Panc1 (cell line): Measurements from ENCODE around the gene CYBA. TPM values are rescaled to one million over a fixed set of nuclear protein-coding genes. Genes with fewer than 3 reads are reported as not detected.

Experiments
- ATAC-seq: fragments of 200-7000 bp; cut with Tn5 transposase; 2 replicates; pipeline ENCODE4 v1.9.1; 2020; ENCODE audit warnings: mild to moderate bottlenecking, moderate library complexity
- BruUV-seq: library from RNA; stranded (reverse); fragments of 400-500 nt; replicated peaks from 2 replicates; lab custom pipeline; 2021; lab: Mats Ljungman, UMichigan
- CTCF ChIA-PET: fragments of 300-600 bp; sonication (Branson Sonifier 250); formaldehyde crosslinking; loops from one replicate; lab custom pipeline; 2022; ENCODE audit warnings: antibody characterized with exemption; lab: Charles Lee
- POLR2A ChIA-PET: fragments of 300-600 bp; sonication (Branson Sonifier 250); formaldehyde crosslinking; loops from one replicate; lab custom pipeline; 2022; ENCODE audit warnings: antibody characterized with exemption; lab: Charles Lee
- DNase-seq: peaks from one replicate; pipeline ENCODE4 v3.0.0-alpha.2; 2010; ENCODE audit warnings: low read depth, low spot score
- H3K27ac ChIP-seq: 2 replicates; pipeline ENCODE4 v1.5.1; 2011; ENCODE audit warnings: mild to moderate bottlenecking, low read length, inconsistent platforms
- H3K27me3 ChIP-seq: fragments of 200-500 bp; sonication (Bioruptor generic); 2 replicates; pipeline ENCODE4 v1.6.0; 2014; ENCODE audit warnings: low read length, inconsistent platforms; ENCODE audit not compliant: control insufficient read depth, insufficient read depth
- H3K36me3 ChIP-seq: fragments of 200-500 bp; sonication (Bioruptor generic); 2 replicates; pipeline ENCODE4 v1.5.1; 2014; ENCODE audit warnings: inconsistent platforms, mild to moderate bottlenecking, low read length, moderate library complexity; ENCODE audit not compliant: control insufficient read depth, insufficient read depth
- H3K4me1 ChIP-seq: 2 replicates; pipeline ENCODE4 v1.5.1; 2011; ENCODE audit warnings: inconsistent platforms, mild to moderate bottlenecking, low read length, moderate library complexity; ENCODE audit not compliant: control insufficient read depth, insufficient read depth
- H3K4me3 ChIP-seq, 2 experiments: 2 replicates each; pipeline ENCODE4 v1.5.1; 2011 to 2012; ENCODE audit warnings: low read depth in 2 of 2, low read length in 2 of 2, mild to moderate bottlenecking in 2 of 2, inconsistent platforms in 1 of 2, moderate library complexity in 1 of 2
- H3K9me3 ChIP-seq: fragments of 200-500 bp; sonication (Bioruptor generic); 2 replicates; pipeline ENCODE4 v1.5.1; 2014; ENCODE audit warnings: low read depth, mild to moderate bottlenecking, inconsistent platforms, low read length, moderate library complexity; ENCODE audit not compliant: control insufficient read depth, insufficient read depth
- POLR2AphosphoS5 ChIP-seq: IDR thresholded peaks from 2 replicates; pipeline ENCODE4 v1.6.1; 2012; ENCODE audit warnings: mild to moderate bottlenecking, low read depth, low read length, moderate library complexity
- REST ChIP-seq, 2 experiments: IDR thresholded peaks; 2 replicates each; pipeline ENCODE4 v1.6.1; 2011 to 2012; ENCODE audit warnings: low read depth in 2 of 2, control low read depth in 1 of 2, low read length in 1 of 2, mild to moderate bottlenecking in 1 of 2, moderate library complexity in 1 of 2; ENCODE audit not compliant: insufficient read depth in 1 of 2
- SIN3A ChIP-seq: IDR thresholded peaks from 2 replicates; pipeline ENCODE4 v1.6.1; 2012; ENCODE audit warnings: low read depth, mild to moderate bottlenecking, low read length, moderate library complexity, borderline replicate concordance; ENCODE audit not compliant: insufficient read depth
- TCF7L2 ChIP-seq: IDR thresholded peaks from 2 replicates; pipeline ENCODE4 v1.6.1; 2011; ENCODE audit warnings: mild to moderate bottlenecking, low read depth, low read length, inconsistent platforms
- in situ Hi-C: cut with HindIII; loops from 2 replicates; pipeline ENCODE4 v1.10.0; 2016; ENCODE audit warnings: low sequenced_read_pairs, low pct_unique_long_range_greater_than_20kb
- intact Hi-C: fragments of 100-400 bp; cut with micrococcal nuclease; formaldehyde crosslinking; loops from one replicate; pipeline ENCODE4 v1.10.0; 2022; ENCODE audit not compliant: unreplicated experiment
- total RNA-seq: library from RNA; stranded (reverse); gene quantifications from one replicate; pipeline ENCODE4 v1.2.1, GENCODE V29; 2021; ENCODE audit not compliant: unreplicated experiment
- TF ChIP-seq, protein P1 (sequence below): fragments of 450-650 bp; IDR thresholded peaks from 2 replicates; pipeline ENCODE4 v1.5.1; 2017; ENCODE audit warnings: mild to moderate bottlenecking

CYBA gene
- total RNA-seq, 1 experiment from 2014 or later, result 233 TPM

DNA sequence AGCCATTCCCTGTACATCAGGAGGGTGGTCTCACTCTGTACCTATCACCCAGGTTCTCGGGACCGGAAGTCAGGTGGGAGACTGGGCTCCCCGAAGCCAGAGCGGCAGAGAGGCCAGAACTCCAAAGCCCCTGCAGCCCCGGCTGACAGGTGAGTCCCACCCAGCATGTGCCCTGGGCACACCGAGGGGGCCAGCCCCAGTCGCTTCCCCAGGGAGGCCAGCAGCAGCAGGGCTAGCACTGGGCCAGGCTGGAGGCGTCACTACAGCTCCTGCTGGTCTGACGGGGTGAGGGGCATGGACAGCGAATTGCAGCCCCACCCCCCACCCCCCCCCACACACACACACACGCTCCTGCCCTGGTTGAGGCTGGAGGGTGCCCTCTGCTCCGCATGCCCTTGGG lies 20.4 kb downstream of the CYBA start:
- no peak overlapping the region for H3K27ac ChIP-seq
- BruUV-seq, result no TSS peak
- ChIA-PET CTCF (interaction anchor here (0.6 kb wide), 1 partner anchor 535 kb away, joined by 4 read pairs; no protein-coding TSS in a partner anchor), POLR2A (no interaction called here)
- H3K9me3 ChIP-seq, result no peaks in the 10 kb centered on the region
- no peak overlapping the region for H3K4me3 ChIP-seq
- no peaks in the 10 kb centered on the region for H3K36me3 ChIP-seq
- ATAC-seq (no peak), DNase-seq (no peak)
- H3K4me1 ChIP-seq, result no peaks in the 10 kb centered on the region
- H3K27me3 ChIP-seq, result no peaks in the 10 kb centered on the region
- intact Hi-C loops, result no loop called here
- in situ Hi-C loops, result no loop called here
- no peak for TF ChIP-seq SIN3A
- TF ChIP-seq, protein P1, sequence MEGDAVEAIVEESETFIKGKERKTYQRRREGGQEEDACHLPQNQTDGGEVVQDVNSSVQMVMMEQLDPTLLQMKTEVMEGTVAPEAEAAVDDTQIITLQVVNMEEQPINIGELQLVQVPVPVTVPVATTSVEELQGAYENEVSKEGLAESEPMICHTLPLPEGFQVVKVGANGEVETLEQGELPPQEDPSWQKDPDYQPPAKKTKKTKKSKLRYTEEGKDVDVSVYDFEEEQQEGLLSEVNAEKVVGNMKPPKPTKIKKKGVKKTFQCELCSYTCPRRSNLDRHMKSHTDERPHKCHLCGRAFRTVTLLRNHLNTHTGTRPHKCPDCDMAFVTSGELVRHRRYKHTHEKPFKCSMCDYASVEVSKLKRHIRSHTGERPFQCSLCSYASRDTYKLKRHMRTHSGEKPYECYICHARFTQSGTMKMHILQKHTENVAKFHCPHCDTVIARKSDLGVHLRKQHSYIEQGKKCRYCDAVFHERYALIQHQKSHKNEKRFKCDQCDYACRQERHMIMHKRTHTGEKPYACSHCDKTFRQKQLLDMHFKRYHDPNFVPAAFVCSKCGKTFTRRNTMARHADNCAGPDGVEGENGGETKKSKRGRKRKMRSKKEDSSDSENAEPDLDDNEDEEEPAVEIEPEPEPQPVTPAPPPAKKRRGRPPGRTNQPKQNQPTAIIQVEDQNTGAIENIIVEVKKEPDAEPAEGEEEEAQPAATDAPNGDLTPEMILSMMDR, result no peak
- TF ChIP-seq POLR2AphosphoS5, result no peak
- TF ChIP-seq REST (IDR thresholded peaks at IDR 0.05; ENCODE audit: insufficient read depth in 1 of 2, low read depth in 2 of 2, low read length in 1 of 2), result no peak
- TF ChIP-seq TCF7L2, result no peak

GRCh38 chr16:88629835-88630234 lies 21.0 kb downstream of the CYBA start:
- no peak for DNase-seq
- in situ Hi-C loops, result no loop called here
- no peak for TF ChIP-seq REST (IDR thresholded peaks at IDR 0.05; ENCODE audit: insufficient read depth in 1 of 2, low read depth in 2 of 2, low read length in 1 of 2)
- TF ChIP-seq SIN3A, result no peak
- TF ChIP-seq, protein P1, result no peak
- no peak for TF ChIP-seq TCF7L2
- no peak for TF ChIP-seq POLR2AphosphoS5
- no TSS peak for BruUV-seq
- Histone ChIP-seq H3K9me3 (no peaks in the 10 kb centered on the region), H3K4me1 (no peaks in the 10 kb centered on the region), H3K36me3 (no peaks in the 10 kb centered on the region), H3K27ac (no peak overlapping the region), H3K27me3 (no peaks in the 10 kb centered on the region), H3K4me3 (no peak overlapping the region)
- POLR2A ChIA-PET, result no interaction called here
- CTCF ChIA-PET, result interaction anchor here (0.6 kb wide), 1 partner anchor 535 kb away, joined by 4 read pairs; no protein-coding TSS in a partner anchor
- intact Hi-C loops, result no loop called here
- ATAC-seq, result no peak
